ENCODE data around the gene BRMS1. TPM values are rescaled to one million over a fixed set of nuclear protein-coding genes. Genes with fewer than 3 reads are reported as not detected.

Gene BRMS1
- total RNA-seq, 1 donor from 2014 or later = 32.1 TPM

GRCh38 chr11:66367561-66368312 lies 22.8 kb upstream of the BRMS1 start:
- no peak for TF ChIP-seq CTCF (IDR thresholded peaks at IDR 0.05)
- Histone ChIP-seq H3K9me3 (no peaks in the 10 kb centered on the region), H3K27ac (no peak overlapping the region), H3K4me1 (peaks cover 22% of the 10 kb centered on the region), H3K4me3 (no peak overlapping the region), H3K36me3 (no peaks in the 10 kb centered on the region), H3K27me3 (no peaks in the 10 kb centered on the region)
- ATAC-seq = no peak
- DNase-seq = peak; percentile 56
- intact Hi-C loops (cut with DNase I) = no loop called here

- Histone ChIP-seq H3K27ac (no peak overlapping the region), H3K27me3 (no peaks in the 10 kb centered on the region), H3K9me3 (no peaks in the 10 kb centered on the region), H3K36me3 (no peaks in the 10 kb centered on the region), H3K4me3 (no peak overlapping the region), H3K4me1 (peaks cover 22% of the 10 kb centered on the region)
- DNase-seq (no peak), ATAC-seq (no peak)
- intact Hi-C loops (cut with DNase I) = no loop called here
- TF ChIP-seq CTCF (IDR thresholded peaks at IDR 0.05) = no peak
These were observed 22.1 kb upstream of the BRMS1 start for GRCh38 chr11:66366844-66367477.

GRCh38 chr11:66365711-66366619 lies 21.1 kb upstream of the BRMS1 start:
- H3K27ac ChIP-seq = no peak overlapping the region
- H3K27me3 ChIP-seq = no peaks in the 10 kb centered on the region
- H3K36me3 ChIP-seq = no peaks in the 10 kb centered on the region
- ATAC-seq (no peak), DNase-seq (peak; percentile 57)
- TF ChIP-seq CTCF (IDR thresholded peaks at IDR 0.05) = no peak
- intact Hi-C loops (cut with DNase I) = no loop called here
- peaks cover 16% of the 10 kb centered on the region for H3K4me1 ChIP-seq
- H3K4me3 ChIP-seq = no peak overlapping the region
- H3K9me3 ChIP-seq = no peaks in the 10 kb centered on the region

- ATAC-seq (no peak), DNase-seq (no peak)
- Histone ChIP-seq H3K9me3 (no peaks in the 10 kb centered on the region), H3K4me1 (peaks cover 16% of the 10 kb centered on the region), H3K4me3 (no peak overlapping the region), H3K36me3 (no peaks in the 10 kb centered on the region), H3K27me3 (no peaks in the 10 kb centered on the region), H3K27ac (no peak overlapping the region)
- intact Hi-C loops (cut with DNase I) = no loop called here
- no peak for TF ChIP-seq CTCF (IDR thresholded peaks at IDR 0.05)
These were observed 20.3 kb upstream of the BRMS1 start for GRCh38 chr11:66365166-66365565.

- intact Hi-C loops (cut with DNase I) = no loop called here
- no peak overlapping the region for H3K4me3 ChIP-seq
- TF ChIP-seq CTCF (IDR thresholded peaks at IDR 0.05) = peak; percentile 59
- peaks cover 16% of the 10 kb centered on the region for H3K4me1 ChIP-seq
- ATAC-seq (peak; percentile 55), DNase-seq (peak; percentile 81)
- H3K9me3 ChIP-seq = no peaks in the 10 kb centered on the region
- peak overlapping the region; percentile 24 for H3K27ac ChIP-seq
- no peaks in the 10 kb centered on the region for H3K36me3 ChIP-seq
- no peaks in the 10 kb centered on the region for H3K27me3 ChIP-seq
These were observed 19.1 kb upstream of the BRMS1 start for GRCh38 chr11:66363805-66364535.

Data from upper lobe of right lung (tissue), 1 donor.